Activated naive CD4-positive, alpha-beta T cell treated with anti-CD3 and anti-CD28 coated beads, Interleukin-2, amount 50 U/mL, for 16 hours (primary cell): ENCODE results near the gene NHSL2.

Experiments used
- DNase-seq: peaks from one replicate; pipeline ENCODE4 v3.0.0-alpha.2; 2020

The NHSL2 gene

GRCh38 chrX:72081605-72082320 is 171.1 kb downstream of the NHSL2 start:
- no peak for DNase-seq

- no peak for DNase-seq
These were observed 172.6 kb downstream of the NHSL2 start for GRCh38 chrX:72083291-72083690.

DNA sequence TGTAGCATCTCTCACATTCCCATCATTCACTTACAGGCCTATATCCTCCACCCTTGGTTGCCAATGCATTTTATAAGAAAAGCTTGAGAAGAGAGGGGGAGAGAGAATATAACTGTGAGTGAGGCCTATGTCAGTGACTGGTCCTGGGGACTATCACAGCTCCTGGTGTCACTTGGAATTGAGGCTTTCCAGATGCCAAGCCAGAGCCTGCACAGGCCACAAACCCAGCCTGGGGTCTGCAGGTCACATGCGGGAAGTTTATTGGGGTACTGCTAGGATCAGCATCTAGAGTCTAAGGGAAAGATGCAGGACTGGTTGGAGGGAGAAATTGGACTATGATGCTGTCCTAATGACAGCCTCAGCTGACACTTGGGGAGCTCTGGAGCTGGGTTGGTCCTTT is 173.5 kb downstream of the NHSL2 start:
- DNase-seq, result no peak

DNA sequence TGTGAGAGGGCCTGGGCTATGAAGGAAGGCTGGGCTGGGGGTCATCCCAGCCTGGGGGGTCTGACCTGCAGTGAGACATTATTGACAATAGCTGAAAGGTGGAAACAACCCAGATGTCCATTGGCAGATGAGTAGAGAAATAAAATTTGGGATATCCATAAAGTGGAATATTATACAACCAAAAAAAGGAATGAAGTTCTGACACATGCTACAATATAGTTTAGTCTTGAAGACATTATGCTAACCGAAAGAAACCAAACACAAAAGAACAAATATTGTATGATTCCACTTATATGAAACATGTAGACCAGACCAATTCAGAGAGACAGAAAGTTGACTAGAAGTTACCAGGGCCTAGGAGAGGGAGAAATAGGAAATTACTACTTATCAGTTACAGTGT is 176.3 kb downstream of the NHSL2 start:
- DNase-seq, result no peak

DNA sequence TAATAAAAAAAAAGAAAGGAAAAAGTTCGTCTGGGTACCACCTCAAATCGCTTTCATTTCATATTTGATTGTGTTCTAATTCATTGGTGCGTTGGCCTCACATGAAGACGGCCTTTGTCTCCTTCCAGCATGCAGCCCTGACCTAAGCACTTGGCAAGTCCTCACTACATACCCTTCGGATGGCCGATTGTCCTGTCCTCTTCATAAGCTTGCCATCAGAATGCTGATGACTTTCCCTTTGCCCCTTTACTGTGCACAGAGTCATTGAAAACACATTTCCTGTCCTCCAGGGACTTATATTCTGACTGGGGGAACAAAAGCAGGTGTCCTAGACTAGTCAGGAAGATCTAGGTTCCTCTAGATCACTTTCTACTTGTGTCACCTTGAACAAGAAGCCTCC is 178.1 kb downstream of the NHSL2 start:
- no peak for DNase-seq

- no peak for DNase-seq
These were observed 178.6 kb downstream of the NHSL2 start for GRCh38 chrX:72089254-72089653.

- no peak for DNase-seq
These were observed 184.2 kb downstream of the NHSL2 start for GRCh38 chrX:72094894-72095293.

DNA sequence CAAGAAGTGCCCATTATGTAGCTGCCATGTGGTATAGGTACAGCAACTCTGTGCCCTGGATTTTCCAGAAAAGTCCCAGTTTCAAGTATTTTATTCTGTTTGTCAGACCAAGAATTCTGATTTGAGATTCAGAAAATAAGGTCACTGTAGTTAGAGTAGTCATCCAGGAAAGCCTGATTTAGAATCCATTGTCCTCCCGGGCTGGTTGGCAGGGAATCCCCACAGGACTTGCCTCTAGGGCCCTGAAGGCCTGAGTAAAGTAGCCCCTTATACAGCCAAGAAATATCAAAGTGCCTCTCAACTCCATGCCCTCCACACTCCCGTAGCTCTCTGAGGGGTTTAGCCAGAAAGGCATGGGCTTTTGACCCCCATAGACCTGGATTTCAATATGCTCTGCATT is 184.7 kb downstream of the NHSL2 start:
- DNase-seq, result no peak

DNA sequence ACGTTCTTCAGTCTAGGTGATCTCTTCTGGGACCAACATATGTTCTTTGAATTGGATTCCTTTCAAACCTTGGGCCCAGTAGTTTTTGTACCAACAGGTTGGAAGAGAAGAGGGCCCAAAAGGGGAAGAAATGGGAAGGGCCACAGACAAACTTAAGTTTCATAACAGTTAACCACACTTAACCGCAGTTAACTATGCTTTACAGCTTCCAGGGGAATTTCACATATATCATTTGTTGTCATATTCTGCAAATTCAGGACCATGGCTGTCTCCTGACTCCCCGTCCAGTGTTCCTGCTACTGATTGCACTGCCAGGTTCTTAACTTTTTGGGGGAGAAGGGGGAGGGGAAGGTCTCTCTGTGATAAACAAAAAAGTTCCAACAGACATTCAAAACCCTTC is 186.5 kb downstream of the NHSL2 start:
- DNase-seq, result no peak

- no peak for DNase-seq
These were observed 189.6 kb downstream of the NHSL2 start for GRCh38 chrX:72100051-72100755.

GRCh38 chrX:72100824-72101351 is 190.2 kb downstream of the NHSL2 start:
- DNase-seq, result peak; percentile 25

DNA sequence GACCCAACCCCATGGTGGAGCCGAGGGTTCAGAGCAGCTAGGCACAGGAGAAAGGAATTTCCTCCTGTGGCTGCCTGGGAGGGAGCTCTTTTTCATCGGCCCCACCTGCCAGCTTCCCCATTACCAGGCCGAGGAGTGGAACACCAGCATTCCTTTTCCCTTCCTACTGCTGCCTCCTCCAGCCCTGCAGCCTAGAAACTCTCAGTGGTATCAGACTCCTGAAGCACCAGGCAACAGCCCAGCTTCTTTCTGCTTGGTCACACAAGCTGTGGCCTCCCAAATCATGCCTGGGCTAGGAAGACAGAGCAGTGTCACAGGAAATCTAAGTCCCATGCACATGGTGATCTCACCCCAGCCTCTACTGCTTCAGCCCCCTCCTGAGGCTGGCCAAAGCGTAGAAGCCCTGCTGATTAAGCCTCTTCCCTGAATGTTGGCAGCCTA is 191.0 kb downstream of the NHSL2 start:
- no peak for DNase-seq

GRCh38 chrX:72102126-72102525 is 191.5 kb downstream of the NHSL2 start:
- no peak for DNase-seq

DNA sequence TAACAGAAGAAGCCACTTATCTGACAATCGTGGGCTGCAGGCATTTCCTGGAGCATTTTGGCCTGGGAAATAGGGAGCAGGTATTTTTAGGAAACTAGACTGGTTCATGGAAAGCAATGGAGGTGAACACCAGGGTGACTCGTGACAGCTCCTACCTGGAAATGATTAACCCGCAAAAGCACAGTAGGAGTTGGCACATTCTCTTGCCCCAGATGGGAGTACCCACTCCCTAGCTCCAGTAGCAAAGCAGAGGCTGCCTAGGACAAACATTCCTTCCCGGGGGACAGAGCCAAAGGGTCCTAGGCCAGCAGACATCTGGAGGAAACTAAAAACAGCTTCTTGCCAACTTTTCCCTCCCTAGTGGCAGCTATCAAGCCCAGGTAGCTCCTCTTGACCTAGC is 192.1 kb downstream of the NHSL2 start:
- no peak for DNase-seq

DNA sequence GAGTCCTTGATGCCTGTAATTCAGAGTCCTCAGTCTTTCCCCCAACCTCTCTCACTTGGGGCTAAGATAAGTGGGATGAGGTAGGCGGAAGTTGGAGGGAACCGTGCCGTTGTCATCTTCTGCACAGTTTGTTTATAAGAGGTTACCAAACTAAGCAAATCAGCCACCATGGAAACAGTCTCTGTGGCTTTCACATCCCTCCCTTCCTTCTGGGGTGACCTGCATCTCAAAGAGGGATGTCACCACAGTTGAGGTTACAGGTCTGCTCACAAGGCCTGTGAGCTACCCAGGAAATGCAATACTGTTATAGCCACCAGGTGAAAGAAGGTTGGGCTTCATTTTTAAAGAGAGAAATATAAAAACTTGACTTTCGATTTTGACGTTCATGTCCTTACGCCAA is 194.8 kb downstream of the NHSL2 start:
- no peak for DNase-seq

GRCh38 chrX:72107320-72107719 is 196.7 kb downstream of the NHSL2 start:
- DNase-seq, result no peak

DNA sequence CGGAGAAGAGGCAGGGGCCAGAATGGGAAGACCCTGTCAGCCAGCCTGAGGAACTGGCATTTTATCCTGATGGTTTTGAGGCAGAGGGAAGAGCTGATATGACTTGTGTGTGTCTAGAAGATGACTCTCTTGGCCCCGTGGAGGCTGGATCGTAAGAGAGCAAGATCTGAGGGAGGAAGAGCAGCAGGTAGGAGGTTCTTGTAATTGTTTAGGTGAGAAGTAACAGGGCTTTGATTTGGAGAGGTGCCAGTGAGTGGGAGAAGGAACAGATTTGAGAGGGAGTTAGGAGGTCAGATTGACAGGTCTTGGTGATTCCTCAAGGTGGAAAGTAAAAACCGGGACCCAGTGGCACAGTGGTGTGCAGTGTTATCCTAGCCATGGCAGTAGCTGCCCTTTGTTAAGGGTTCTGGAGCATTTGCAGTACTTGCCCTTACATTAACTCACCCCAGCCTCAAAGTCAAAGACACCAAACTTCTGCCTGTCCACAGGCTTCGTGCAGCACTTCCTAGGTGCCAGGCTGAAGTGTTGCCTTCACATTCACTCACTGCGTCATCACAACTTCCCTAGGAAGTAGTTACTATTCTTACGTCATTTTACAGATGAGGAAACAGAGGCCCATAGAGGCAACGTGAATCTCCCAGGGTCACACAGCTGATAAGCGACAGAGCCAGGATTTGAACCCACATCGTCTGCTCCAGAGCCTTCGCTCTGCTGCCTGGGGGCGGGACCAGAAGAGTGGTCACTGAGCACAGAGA is 197.4 kb downstream of the NHSL2 start:
- DNase-seq, result no peak

- no peak for DNase-seq
These were observed 198.0 kb downstream of the NHSL2 start for GRCh38 chrX:72108666-72109065.

DNA sequence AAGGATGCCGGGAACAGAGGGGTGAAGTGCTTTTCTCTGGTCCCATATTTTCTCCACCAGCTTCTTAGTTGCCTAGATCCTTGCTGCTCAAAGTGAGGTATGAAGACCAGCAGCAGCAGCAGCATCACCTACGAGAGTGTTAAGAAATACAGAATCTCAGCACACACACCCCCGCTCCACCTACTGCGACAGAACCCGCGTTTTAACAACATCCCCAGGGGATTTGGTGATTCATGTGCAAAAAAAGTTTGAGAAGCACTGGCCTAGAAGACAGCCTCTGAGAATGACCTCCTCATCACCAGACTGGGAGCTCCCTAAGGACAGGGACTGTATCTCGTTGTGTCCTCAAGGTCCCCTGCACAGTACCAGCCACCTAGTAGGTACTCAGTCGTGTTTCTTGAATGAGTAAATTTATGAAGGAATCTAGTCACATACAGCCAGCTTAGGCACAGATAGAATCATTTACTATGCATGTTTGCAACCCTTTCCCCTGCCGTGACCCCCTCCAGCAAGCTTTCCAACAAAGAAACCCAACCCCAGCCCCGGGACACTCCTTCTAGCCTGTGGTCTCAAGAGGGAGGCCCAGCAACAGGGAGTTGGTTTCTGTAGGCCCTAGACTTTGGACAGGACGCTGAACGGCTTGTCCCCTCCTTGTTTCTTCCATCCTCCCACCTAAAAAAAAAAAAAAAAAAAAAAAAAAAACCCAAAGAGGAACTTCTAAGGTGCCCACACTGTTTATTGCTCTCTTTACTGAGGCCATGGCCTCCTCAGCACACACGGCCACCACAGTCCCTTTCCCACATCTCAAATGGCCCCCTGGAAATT is 199.6 kb downstream of the NHSL2 start:
- no peak for DNase-seq

DNA sequence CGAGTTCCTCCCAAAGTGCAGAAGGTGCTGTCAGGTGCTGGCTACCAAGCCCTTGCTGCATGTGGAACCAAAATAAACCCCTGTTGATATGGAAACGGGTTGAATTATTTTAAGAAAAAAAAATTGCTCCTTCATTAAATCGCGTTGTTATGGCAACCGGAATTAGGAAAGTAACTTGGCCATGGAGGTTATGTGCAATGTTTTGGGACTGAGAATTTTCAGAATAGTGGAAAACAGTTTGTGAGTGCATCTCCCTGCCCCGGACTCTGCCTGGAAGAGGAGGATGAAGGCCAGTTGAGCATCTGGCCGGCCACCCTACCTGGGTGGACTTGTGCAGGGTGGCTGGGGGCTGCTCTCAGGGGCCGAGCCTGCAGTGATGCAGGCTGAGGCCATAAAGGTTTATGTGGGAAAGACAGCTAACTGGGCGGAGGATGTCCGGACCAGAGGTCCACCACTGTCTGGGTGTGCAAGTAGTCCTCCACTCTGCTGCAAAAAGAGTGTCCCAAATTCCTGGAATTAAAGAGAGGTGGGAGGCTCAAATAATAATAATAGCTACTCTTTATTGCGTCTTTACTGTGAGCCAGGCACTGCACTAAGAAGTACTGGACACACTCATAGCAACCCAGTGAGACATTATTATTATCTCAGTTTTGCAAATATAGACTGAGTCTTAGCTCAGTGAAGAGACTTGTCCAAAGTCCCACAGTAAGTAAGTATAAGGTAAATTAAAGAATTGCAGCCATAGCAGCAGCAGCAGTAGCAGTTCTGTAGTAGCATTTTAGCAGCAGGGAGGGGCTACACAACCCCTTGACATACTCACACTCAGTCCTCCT is 200.4 kb downstream of the NHSL2 start:
- DNase-seq, result no peak

DNA sequence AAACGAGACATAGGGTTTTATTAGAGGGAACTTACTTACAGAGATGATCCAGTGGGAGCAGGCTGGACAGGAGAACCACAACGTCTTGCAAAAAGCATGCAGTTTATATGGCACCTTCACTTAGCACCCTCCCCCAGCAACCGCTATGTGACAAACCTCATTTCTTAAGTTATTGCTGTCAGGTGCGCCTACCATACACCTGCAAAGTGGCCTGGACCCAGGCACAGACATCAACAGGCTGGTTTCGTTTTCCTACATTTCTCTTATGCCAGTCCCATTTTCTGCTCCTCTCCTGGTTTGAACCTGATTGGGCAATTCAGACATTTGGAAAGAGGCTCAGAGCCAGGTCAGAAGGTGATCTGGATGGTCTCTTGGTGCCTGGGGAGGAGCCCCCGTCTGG is 202.8 kb downstream of the NHSL2 start:
- DNase-seq, result no peak

GRCh38 chrX:72114306-72114705 is 203.7 kb downstream of the NHSL2 start:
- no peak for DNase-seq
